DMS79 treated with DMSO at 0.1 percent for 48 hours (cell line): Measurements from ENCODE around the gene THAP11.
"Not testable (repeated sequence)": the region's sequence is repeated elsewhere in the genome, so short reads cannot be mapped to it uniquely, and the experiment has no call there.

ENCODE experiments used
- DNase-seq: peaks from one replicate; lab custom pipeline; 2025; lab: John Stamatoyannopoulos, UW

THAP11 gene

GRCh38 chr16:67862623-67863583, 20.8 kb downstream of the THAP11 start:
- DNase-seq: no peak

- DNase-seq: not testable (repeated sequence)
Observed at GRCh38 chr16:67864044-67864443, 21.9 kb downstream of the THAP11 start.

GRCh38 chr16:67864594-67864993, 22.5 kb downstream of the THAP11 start:
- no peak for DNase-seq

GRCh38 chr16:67865318-67865717, 23.2 kb downstream of the THAP11 start:
- no peak for DNase-seq

- no peak for DNase-seq
Observed at GRCh38 chr16:67868290-67868689, 26.2 kb downstream of the THAP11 start.

- no peak for DNase-seq
Observed at GRCh38 chr16:67869653-67870052, 27.5 kb downstream of the THAP11 start.

- no peak for DNase-seq
Observed at GRCh38 chr16:67871256-67871655, 29.1 kb downstream of the THAP11 start.

GRCh38 chr16:67872131-67872630, 30.1 kb downstream of the THAP11 start:
- no peak for DNase-seq

- no peak for DNase-seq
Observed at GRCh38 chr16:67872631-67873434, 30.7 kb downstream of the THAP11 start, which contains the start of gene EDC4. Gene EDC4 (plus strand): TSS chr16:67873052. CDS start chr16:67873262, 210 bp downstream.

- DNase-seq: no peak
Observed at GRCh38 chr16:67873435-67874370, 31.6 kb downstream of the THAP11 start.

GRCh38 chr16:67874372-67874771, 32.3 kb downstream of the THAP11 start:
- no peak for DNase-seq

- DNase-seq: no peak
Observed at GRCh38 chr16:67877064-67877463, 34.9 kb downstream of the THAP11 start.

GRCh38 chr16:67878232-67878631, 36.1 kb downstream of the THAP11 start:
- no peak for DNase-seq

- no peak for DNase-seq
Observed at GRCh38 chr16:67878846-67879245, 36.7 kb downstream of the THAP11 start.

GRCh38 chr16:67879462-67879861, 37.3 kb downstream of the THAP11 start:
- DNase-seq: no peak

- DNase-seq: no peak
Observed at GRCh38 chr16:67879936-67880335, 37.8 kb downstream of the THAP11 start.

- no peak for DNase-seq
Observed at GRCh38 chr16:67880584-67880983, 38.5 kb downstream of the THAP11 start.

GRCh38 chr16:67881621-67882161, 39.6 kb downstream of the THAP11 start:
- DNase-seq: no peak

GRCh38 chr16:67882374-67883145, 40.4 kb downstream of the THAP11 start:
- DNase-seq: no peak

GRCh38 chr16:67883146-67883871, 41.2 kb downstream of the THAP11 start:
- DNase-seq: no peak
